Pancreas (tissue), 10 donors: ENCODE measurements around the gene NELL1. TPM values are rescaled to one million over a fixed set of nuclear protein-coding genes. Genes with fewer than 3 reads are reported as not detected.

Experiments used
- ATAC-seq, 4 donors: fragments of 200-7000 bp; cut with Tn5 transposase; one replicate each; pipeline versions ENCODE4 v1.8.0 to v1.9.1; 2020; ENCODE audit warnings: mild to moderate bottlenecking in 4 of 4, moderate library complexity in 4 of 4
- DNase-seq, 6 donors: peaks; one replicate each; pipeline ENCODE4 v3.0.0-alpha.2; 2020
- FAIRE-seq: peaks from 2 replicates; lab custom pipeline; 2012; peaks lifted over from hg19 to GRCh38; lab: Jason Lieb, UNC
- H3K27ac ChIP-seq, 4 donors: fragments of 200-600 bp; sonication (generic); 1 replicate in 3 of 4; 2 replicates in 1 of 4; pipeline versions ENCODE4 v1.5.0 to v1.8.0; 2020
- H3K27me3 ChIP-seq, 4 donors: fragments of 200-600 bp; one replicate each; pipeline ENCODE4 v1.8.0; 2021
- H3K36me3 ChIP-seq, 3 donors: fragments of 200-600 bp; sonication (generic) in 1 of 3; one replicate each; pipeline versions ENCODE4 v1.5.0 to v1.8.0; 2020 to 2021
- H3K4me1 ChIP-seq, 3 donors: fragments of 200-600 bp; one replicate each; pipeline ENCODE4 v1.8.0; 2021
- H3K4me3 ChIP-seq, 4 donors: fragments of 200-600 bp; sonication (generic) in 2 of 4; one replicate each; pipeline versions ENCODE4 v1.5.0 to v1.8.0; 2020 to 2021
- H3K9me3 ChIP-seq, 4 donors: fragments of 200-600 bp; one replicate each; pipeline ENCODE4 v1.8.0; 2021
- CTCF ChIP-seq, 4 donors: fragments of 200-600 bp; sonication (generic) in 3 of 4; IDR thresholded peaks; one replicate each; pipeline versions ENCODE4 v1.5.0 to v1.8.0; 2021; ENCODE audit warnings: antibody characterized with exemption in 4 of 4
- WGBS, 2 donors: extraction: QIAGEN DNeasy Blood & Tissue Kit; methylation state at CpG; one replicate each; pipeline ENCODE4 v1.1.7; 2013; 5-methylcytosine and 5-hydroxymethylcytosine counted together
- intact Hi-C, 3 donors: fragments of 100-400 bp; cut with DNase I; formaldehyde crosslinking; loops; one replicate each; pipeline versions ENCODE4 v1.11.1 to v1.14.2; 2022
- polyA plus RNA-seq, 2 donors: library from polyadenylated mRNA; stranded (reverse); fragments of 200-250 nt; gene quantifications; one replicate each; pipeline ENCODE4 v1.2.3, GENCODE V29; 2013
- total RNA-seq, 6 donors: library from RNA; stranded (reverse); fragmentation: NEBNext Ultra II Directional in 4 of 6; extraction: Animal tissue kit (Norgen Biotek cat#: 25700) in 4 of 6; gene quantifications; one replicate each; pipeline versions ENCODE4 v1.2.1 to v1.2.4, GENCODE V29; 2021 to 2023
- donor health status: healthy with polysubstance abuse.
- donor health status: DM: no; HTN: no; CAD: no; lungs with moderate emphysema.
- donor health status: DM: no; HTN: no; CAD: no.
- donor health status: control.
- donor health status: control.
- donor health status: Bipolar disorder and iron deficiency.
- donor health status: DM: yes; HTN: yes; CAD: no.
- donor health status: DM: no; HTN: no; CAD: no.
- donor health status: DM: no; HTN: no; CAD: no.
- donor health status: DM: yes; HTN: yes; CAD: no.

Gene NELL1
- total and polyA plus RNA-seq, 8 donors = not detected

GRCh38 chr11:20670932-20671403 lies 1.6 kb downstream of the NELL1 start:
- Histone ChIP-seq H3K4me1 (no peaks in the 10 kb centered on the region), H3K27me3 (peaks cover 0 to 10% (median 3%) of the 10 kb centered on the region in 4 donors), H3K4me3 (no peak overlapping the region), H3K36me3 (no peaks in the 10 kb centered on the region), H3K9me3 (no peaks in the 10 kb centered on the region), H3K27ac (no peak overlapping the region)
- DNase-seq (peak in 1 of 6 donors; percentile 41), FAIRE-seq (no peak), ATAC-seq (no peak)
- WGBS, 2 donors = 5 to 6% methylated on average over 21 of the region's 21 CpGs
- no peak for TF ChIP-seq CTCF (IDR thresholded peaks at IDR 0.05)
- intact Hi-C loops = no loop called here

- Histone ChIP-seq H3K27me3 (peaks cover 0 to 10% (median 3%) of the 10 kb centered on the region in 4 donors), H3K27ac (no peak overlapping the region), H3K9me3 (no peaks in the 10 kb centered on the region), H3K36me3 (no peaks in the 10 kb centered on the region), H3K4me1 (no peaks in the 10 kb centered on the region), H3K4me3 (no peak overlapping the region)
- no peak for TF ChIP-seq CTCF (IDR thresholded peaks at IDR 0.05)
- WGBS, 2 donors = 9 to 16% methylated on average over 6 of the region's 6 CpGs
- FAIRE-seq (no peak), DNase-seq (no peak), ATAC-seq (peak in 2 of 4 donors; percentile 45 to 55)
- intact Hi-C loops = no loop called here
Observed at GRCh38 chr11:20671856-20672546, 2.6 kb downstream of the NELL1 start.

- ATAC-seq = peak in 2 of 4 donors; percentile 55 to 56
- DNase-seq = no peak
- Histone ChIP-seq H3K4me3 (no peak overlapping the region), H3K27ac (no peak overlapping the region), H3K27me3 (peaks cover 0 to 10% (median 3%) of the 10 kb centered on the region in 4 donors), H3K36me3 (no peaks in the 10 kb centered on the region), H3K4me1 (no peaks in the 10 kb centered on the region), H3K9me3 (no peaks in the 10 kb centered on the region)
- intact Hi-C loops = no loop called here
- 6 to 47% methylated on average over 2 of the region's 2 CpGs for WGBS, 2 donors
- TF ChIP-seq CTCF (IDR thresholded peaks at IDR 0.05) = peak in 1 of 4 donors; percentile 17
- no peak for FAIRE-seq
Observed at GRCh38 chr11:20672575-20672974, 3.2 kb downstream of the NELL1 start.

- TF ChIP-seq CTCF (IDR thresholded peaks at IDR 0.05) = no peak
- WGBS, 2 donors = 88 to 92% methylated on average over 2 of the region's 2 CpGs
- Histone ChIP-seq H3K4me3 (no peak overlapping the region), H3K36me3 (no peaks in the 10 kb centered on the region), H3K4me1 (no peaks in the 10 kb centered on the region), H3K27ac (no peak overlapping the region), H3K27me3 (peaks cover 0 to 5% (median 0%) of the 10 kb centered on the region in 4 donors), H3K9me3 (no peaks in the 10 kb centered on the region)
- intact Hi-C loops = no loop called here
- DNase-seq (no peak), FAIRE-seq (no peak), ATAC-seq (no peak)
Observed at GRCh38 chr11:20676658-20677057, 7.3 kb downstream of the NELL1 start.

- Histone ChIP-seq H3K36me3 (no peaks in the 10 kb centered on the region), H3K4me3 (no peak overlapping the region), H3K9me3 (no peaks in the 10 kb centered on the region), H3K27ac (no peak overlapping the region), H3K4me1 (no peaks in the 10 kb centered on the region), H3K27me3 (no peaks in the 10 kb centered on the region)
- DNase-seq (no peak), ATAC-seq (no peak), FAIRE-seq (no peak)
- no peak for TF ChIP-seq CTCF (IDR thresholded peaks at IDR 0.05)
- intact Hi-C loops = no loop called here
- WGBS, 2 donors = 50 to 52% methylated on average over 3 of the region's 3 CpGs
Observed at GRCh38 chr11:20688761-20689160, 19.4 kb downstream of the NELL1 start.
